HepG2 (cell line): ENCODE measurements around the gene SEPTIN2. TPM values are rescaled to one million over a fixed set of nuclear protein-coding genes. Genes with fewer than 3 reads are reported as not detected.
A peak's percentile ranks its signal among the peaks of the same experiment; 100 is the strongest.

ENCODE experiments used
- ATAC-seq: fragments of 200-7000 bp; cut with Tn5 transposase; 3 replicates; pipeline ENCODE4 v1.9.1; 2020; ENCODE audit warnings: mild to moderate bottlenecking, moderate library complexity
- BruUV-seq: library from RNA; stranded (reverse); fragments of 400-500 nt; replicated peaks from 2 replicates; lab custom pipeline; 2021; lab: Mats Ljungman, UMichigan
- CTCF ChIA-PET: fragments of 300-600 bp; formaldehyde crosslinking; extraction: SDS; loops from one replicate; lab custom pipeline; 2021; ENCODE audit warnings: low total read pairs, inconsistent platforms, low intra/inter-chr PET ratio; lab: Yijun Ruan, JAX
- POLR2A ChIA-PET: fragments of 350-600 bp; sonication (Branson Sonifier 250); formaldehyde crosslinking; loops from one replicate; lab custom pipeline; 2020; ENCODE audit warnings: antibody characterized with exemption, inconsistent platforms; lab: Yijun Ruan, JAX
- DNase-seq: peaks from one replicate; pipeline ENCODE4 v3.0.0-alpha.2; 2015; ENCODE audit warnings: low spot score
- FAIRE-seq: peaks from 3 replicates; lab custom pipeline; 2011; peaks lifted over from hg19 to GRCh38; lab: Jason Lieb, UNC
- H2AFZ ChIP-seq: one replicate; pipeline ENCODE4 v1.6.1; 2011; ENCODE audit warnings: low read length, inconsistent platforms
- H3K27ac ChIP-seq: fragments of 300-600 bp; 3 replicates; pipeline ENCODE4 v1.8.0; 2011; ENCODE audit warnings: mixed run types, mild to moderate bottlenecking, mixed read lengths, low read length, inconsistent platforms; ENCODE audit not compliant: insufficient read depth; ENCODE audit errors: extremely low read length
- H3K27me3 ChIP-seq, 2 experiments: fragments of 200-600 bp in 1 of 2; 2 replicates in 1 of 2; 3 replicates in 1 of 2; pipeline versions ENCODE4 v1.6.0 to v1.8.0; 2011; ENCODE audit warnings: low read length in 2 of 2, mild to moderate bottlenecking in 2 of 2, moderate library complexity in 2 of 2, inconsistent platforms in 1 of 2; ENCODE audit not compliant: insufficient read depth in 2 of 2, control insufficient read depth in 1 of 2
- H3K36me3 ChIP-seq, 2 experiments: fragments of 200-600 bp in 1 of 2; replicated peaks in 1 of 2; 2 replicates in 1 of 2; 3 replicates in 1 of 2; pipeline versions ENCODE4 v1.5.1 to v1.8.0; 2011; ENCODE audit warnings: low read length in 2 of 2, inconsistent platforms in 1 of 2; ENCODE audit not compliant: insufficient read depth in 2 of 2, control insufficient read depth in 1 of 2
- H3K4me1 ChIP-seq: 2 replicates; pipeline ENCODE4 v1.5.1; 2012; ENCODE audit warnings: low read length, inconsistent platforms; ENCODE audit not compliant: insufficient read depth
- H3K4me2 ChIP-seq: 2 replicates; pipeline ENCODE4 v1.6.0; 2011; ENCODE audit warnings: low read depth, low read length, inconsistent platforms
- H3K4me3 ChIP-seq, 3 experiments: fragments of 200-600 bp in 1 of 3; sonication (generic), shearing (Covaris generic) in 1 of 3; replicated peaks in 1 of 3; 2 replicates each; pipeline ENCODE4 v1.5.1; 2011 to 2016; ENCODE audit warnings: low read length in 3 of 3, inconsistent platforms in 2 of 3, low read depth in 2 of 3, mild to moderate bottlenecking in 2 of 3, control low read depth in 1 of 3, mixed read lengths in 1 of 3; ENCODE audit not compliant: insufficient read depth in 1 of 3
- H3K79me2 ChIP-seq: one replicate; pipeline ENCODE4 v1.6.1; 2011; ENCODE audit warnings: low read length, inconsistent platforms; ENCODE audit not compliant: insufficient read depth
- H3K9ac ChIP-seq: 2 replicates; pipeline ENCODE4 v1.6.0; 2011; ENCODE audit warnings: mild to moderate bottlenecking, low read depth, low read length, inconsistent platforms; ENCODE audit not compliant: insufficient read depth
- H3K9me3 ChIP-seq: 2 replicates; pipeline ENCODE4 v1.5.1; 2012; ENCODE audit warnings: mild to moderate bottlenecking, low read length
- H4K20me1 ChIP-seq: 2 replicates; pipeline ENCODE4 v1.6.0; 2011; ENCODE audit warnings: inconsistent platforms, mild to moderate bottlenecking, low read length, moderate library complexity; ENCODE audit not compliant: insufficient read depth
- ATF7-NPFF ChIP-seq: sonication (generic); formaldehyde crosslinking; IDR thresholded peaks from 2 replicates; pipeline ENCODE4 v1.8.1; 2023; ENCODE audit warnings: mild to moderate bottlenecking, low read depth, missing genetic modification reagents, moderate library complexity
- GLI4 ChIP-seq: sonication (generic); formaldehyde crosslinking; IDR thresholded peaks from 2 replicates; pipeline ENCODE4 v1.5.1; 2020; ENCODE audit warnings: missing genetic modification reagents, mild to moderate bottlenecking, moderate library complexity, borderline replicate concordance
- HNF1B ChIP-seq: sonication (generic); formaldehyde crosslinking; IDR thresholded peaks from 2 replicates; pipeline ENCODE4 v1.5.1; 2020; ENCODE audit warnings: mild to moderate bottlenecking, moderate library complexity, missing genetic modification reagents
- NFATC3 ChIP-seq: sonication (generic); formaldehyde crosslinking; IDR thresholded peaks from 2 replicates; pipeline ENCODE4 v1.5.1; 2020; ENCODE audit warnings: mild to moderate bottlenecking, missing genetic modification reagents
- SAFB2 ChIP-seq: sonication (generic); formaldehyde crosslinking; IDR thresholded peaks from 2 replicates; pipeline ENCODE4 v1.5.1; 2020; ENCODE audit warnings: missing genetic modification reagents, low read depth, mild to moderate bottlenecking, borderline replicate concordance
- ZNF530 ChIP-seq: sonication (generic); formaldehyde crosslinking; IDR thresholded peaks from 2 replicates; pipeline ENCODE4 v1.5.0; 2020; ENCODE audit warnings: low read depth, mild to moderate bottlenecking, missing genetic modification reagents
- ZNF572 ChIP-seq: sonication (generic); formaldehyde crosslinking; IDR thresholded peaks from 2 replicates; pipeline ENCODE4 v1.5.1; 2020; ENCODE audit warnings: mild to moderate bottlenecking, missing genetic modification reagents
- ZNF598 ChIP-seq: sonication (generic); formaldehyde crosslinking; IDR thresholded peaks from 2 replicates; pipeline ENCODE4 v1.5.1; 2020; ENCODE audit warnings: mild to moderate bottlenecking, missing genetic modification reagents, borderline replicate concordance
- ZNF687 ChIP-seq: sonication (generic); formaldehyde crosslinking; IDR thresholded peaks from 2 replicates; pipeline ENCODE4 v1.5.1; 2020; ENCODE audit warnings: mild to moderate bottlenecking, missing genetic modification reagents, moderate library complexity
- ZNF83 ChIP-seq: sonication (generic); formaldehyde crosslinking; IDR thresholded peaks from 2 replicates; pipeline ENCODE4 v1.4.0; 2020; ENCODE audit warnings: missing genetic modification reagents, mild to moderate bottlenecking, borderline replicate concordance
- ZNF891 ChIP-seq: sonication (generic); formaldehyde crosslinking; IDR thresholded peaks from 2 replicates; pipeline ENCODE4 v1.5.0; 2020; ENCODE audit warnings: mild to moderate bottlenecking, missing genetic modification reagents
- WGBS: methylation state at CpG from one replicate; pipeline ENCODE4 v1.1.6; 2017; ENCODE audit warnings: low lambda C conversion rate; 5-methylcytosine and 5-hydroxymethylcytosine counted together
- in situ Hi-C: cut with HindIII; loops from 2 replicates; pipeline ENCODE4 v1.10.0; 2017; ENCODE audit warnings: low pct_unique_long_range_greater_than_20kb; ENCODE audit not compliant: extremely low pct_ligation_motif_present
- intact Hi-C: fragments of 100-400 bp; cut with micrococcal nuclease; formaldehyde crosslinking; loops from one replicate; pipeline ENCODE4 v1.10.0; 2022; ENCODE audit not compliant: unreplicated experiment
- polyA plus RNA-seq, 8 experiments: library from polyadenylated mRNA; depleted of rRNA in 3 of 8; stranded (reverse) in 7 of 8; unstranded in 1 of 8; fragments of >200 nt; fragmentation: Illumina TruSeq in 4 of 8; extraction: Trizol in 4 of 8; gene quantifications; 2 replicates each; pipeline versions ENCODE4 v1.2.1 to v1.2.3, GENCODE V29; 2011 to 2016; ENCODE audit warnings: low read depth in 4 of 8, missing spikeins in 1 of 8, mixed read lengths in 1 of 8; ENCODE audit not compliant: insufficient read depth in 1 of 8
- total RNA-seq, 5 experiments: library from RNA; depleted of rRNA; stranded (reverse); fragments of >200 nt; fragmentation: Illumina TruSeq; extraction: Trizol; gene quantifications; 2 replicates each; pipeline ENCODE4 v1.2.3, GENCODE V29; 2016; ENCODE audit warnings: low read depth in 1 of 5

The SEPTIN2 gene
- total and polyA plus RNA-seq, 2 of the 13 experiments (the other 11 are each of a cell fraction or from before 2014, with no cell fraction given) = 493 to 733 TPM

- H3K4me3 ChIP-seq = no peak overlapping the region
- TF ChIP-seq HNF1B (CRISPR knock-in tag) = peak; percentile 48; the same call in 1 of the 2 replicates
- 0 out of 2 replicates have a peak, but pooled peaks have one; percentile 43 for TF ChIP-seq ZNF572
- TF ChIP-seq ZNF83 (CRISPR knock-in tag) = no peak
- peak; percentile 32; the same call in 1 of the 2 replicates for TF ChIP-seq ZNF687
- 0 out of 2 replicates have a peak, but pooled peaks have one; percentile 30 for TF ChIP-seq ZNF598 (CRISPR knock-in tag)
- TF ChIP-seq ZNF891 (CRISPR knock-in tag) = peak; percentile 48; the same call in 1 of the 2 replicates
- TF ChIP-seq ATF7-NPFF = 0 out of 2 replicates have a peak, but pooled peaks have one; percentile 24
- no peak for TF ChIP-seq ZNF530 (CRISPR knock-in tag)
- 0 out of 2 replicates have a peak, but pooled peaks have one; percentile 35 for TF ChIP-seq NFATC3 (CRISPR knock-in tag)
- TF ChIP-seq GLI4 (CRISPR knock-in tag) = no peak
- 0 out of 2 replicates have a peak, but pooled peaks have one; percentile 42 for TF ChIP-seq SAFB2 (CRISPR knock-in tag)
- peak overlapping the region; percentile 12; the same call in 1 of the 2 replicates for H3K9ac ChIP-seq
- no peak overlapping the region for H2AFZ ChIP-seq
- H3K27ac ChIP-seq = peak overlapping the region; percentile 43
- peaks cover 94% of the 10 kb centered on the region for H3K79me2 ChIP-seq
- ChIA-PET CTCF (no interaction called here), POLR2A (interaction anchor here (1.0 to 4.8 kb wide), 4 partner anchors 9 to 13 kb away, joined by 3 to 34 read pairs (median 6); partner anchors contain the start of genes HDLBP and SEPTIN2)
- FAIRE-seq = no peak
- no TSS peak for BruUV-seq
- peak overlapping the region; percentile 45 for H3K4me2 ChIP-seq
- in situ Hi-C loops (no loop called here), intact Hi-C loops (loop anchor here (5.0 kb wide), 1 partner anchor 291 kb away; no protein-coding TSS in a partner anchor)
- peaks cover 63% of the 10 kb centered on the region for H3K4me1 ChIP-seq
- H3K27me3 ChIP-seq = no peaks in the 10 kb centered on the region
- no peaks in the 10 kb centered on the region for H3K9me3 ChIP-seq
- 79% methylated on average over 13 of the region's 13 CpGs for WGBS
- DNase-seq = no peak
- ATAC-seq = peak; percentile 58
- peaks cover 39% of the 10 kb centered on the region for H4K20me1 ChIP-seq
- H3K36me3 ChIP-seq = peaks cover 0 to 3% of the 10 kb centered on the region in 2 experiments; a peak in 1 of 5 replicates
Measured at GRCh38 chr2:241302759-241303651, 12.7 kb upstream of the SEPTIN2 start.
